Kidney (tissue), 14 donors: ENCODE data around the gene ZFAND3. TPM values are rescaled to one million over a fixed set of nuclear protein-coding genes. Genes with fewer than 3 reads are reported as not detected.

Experiments used
- DNase-seq, 5 donors: peaks; one replicate each; pipeline ENCODE4 v3.0.0-alpha.2; 2013 to 2020
- FAIRE-seq: peaks from 2 replicates; lab custom pipeline; 2012; peaks lifted over from hg19 to GRCh38; lab: Jason Lieb, UNC
- H3K27ac ChIP-seq, 2 donors: one replicate each; pipeline ENCODE4 v1.7.0; 2013; ENCODE audit warnings: low read depth in 2 of 2, low read length in 2 of 2, inconsistent platforms in 1 of 2
- H3K27me3 ChIP-seq: one replicate; pipeline ENCODE4 v1.7.1; 2013; ENCODE audit warnings: low read length, inconsistent platforms; ENCODE audit not compliant: control insufficient read depth, insufficient read depth
- H3K36me3 ChIP-seq, 3 donors: one replicate each; pipeline versions ENCODE4 v1.7.0 to v1.7.1; 2013; ENCODE audit warnings: low read length in 3 of 3, control low read depth in 1 of 3, inconsistent platforms in 1 of 3; ENCODE audit not compliant: insufficient read depth in 3 of 3, control insufficient read depth in 2 of 3
- H3K4me1 ChIP-seq, 3 donors: one replicate each; pipeline versions ENCODE4 v1.7.0 to v1.7.1; 2013; ENCODE audit warnings: low read length in 3 of 3, inconsistent platforms in 1 of 3, low read depth in 1 of 3; ENCODE audit not compliant: control insufficient read depth in 2 of 3, insufficient read depth in 2 of 3
- H3K4me3 ChIP-seq, 3 donors: one replicate each; pipeline versions ENCODE4 v1.7.0 to v1.8.1; 2013; ENCODE audit warnings: low read length in 3 of 3, control low read depth in 1 of 3, inconsistent platforms in 1 of 3
- H3K9ac ChIP-seq, 3 donors: one replicate each; pipeline versions ENCODE4 v1.7.0 to v1.7.1; 2013; ENCODE audit warnings: low read length in 3 of 3, control low read depth in 1 of 3, inconsistent platforms in 1 of 3
- H3K9me3 ChIP-seq, 3 donors: one replicate each; pipeline versions ENCODE4 v1.7.0 to v1.7.1; 2013; ENCODE audit warnings: low read length in 3 of 3, control low read depth in 1 of 3, inconsistent platforms in 1 of 3; ENCODE audit not compliant: control insufficient read depth in 2 of 3, insufficient read depth in 1 of 3
- CTCF ChIP-seq: IDR thresholded peaks from 3 replicates; pipeline ENCODE4 v1.5.1; 2012; ENCODE audit warnings: mild to moderate bottlenecking, moderate library complexity, borderline replicate concordance; ENCODE audit not compliant: insufficient read depth; ENCODE audit errors: extremely low read depth
- intact Hi-C: fragments of 100-400 bp; cut with DNase I; formaldehyde crosslinking; loops from one replicate; pipeline ENCODE4 v1.11.1; 2022
- polyA plus RNA-seq: library from polyadenylated mRNA; stranded (reverse); fragments of 350-450 nt; fragmentation: Illumina TruSeq; extraction: RNeasy Lipid Tissue Mini Kit (QIAGEN cat#74804); gene quantifications from one replicate; pipeline ENCODE4 v1.2.3, GENCODE V29; 2014; ENCODE audit warnings: low read depth, low replicate concordance; ENCODE audit not compliant: insufficient read depth
- total RNA-seq: library from RNA; stranded (reverse); fragmentation: NEBNext Ultra II Directional; extraction: Animal tissue kit (Norgen Biotek cat#: 25700); gene quantifications from one replicate; pipeline ENCODE4 v1.2.1, GENCODE V29; 2021
- donor health status: control.
- donor health status: control.
- donor health status: control.
- donor health status: control.
- donor health status: control.
- donor health status: DM: yes; HTN: yes; CAD: no.
- donor health status: Normal renal cell carcinoma (clear cell type).

ZFAND3 gene
- total and polyA plus RNA-seq, 2 donors from 2014 or later = 44.6 to 104 TPM

GRCh38 chr6:38095054-38095453 is 275.5 kb downstream of the ZFAND3 start:
- Histone ChIP-seq H3K4me1 (peaks cover 0 to 5% (median 4%) of the 10 kb centered on the region in 3 donors), H3K9me3 (no peaks in the 10 kb centered on the region), H3K27ac (no peak overlapping the region), H3K36me3 (no peaks in the 10 kb centered on the region), H3K27me3 (no peaks in the 10 kb centered on the region), H3K9ac (no peak overlapping the region), H3K4me3 (no peak overlapping the region)
- TF ChIP-seq CTCF = no peak
- intact Hi-C loops = no loop called here
- DNase-seq (no peak), FAIRE-seq (no peak)

- no peak for TF ChIP-seq CTCF
- no peak for DNase-seq
- Histone ChIP-seq H3K36me3 (no peaks in the 10 kb centered on the region), H3K4me3 (no peak overlapping the region), H3K9ac (no peak overlapping the region), H3K9me3 (no peaks in the 10 kb centered on the region), H3K4me1 (no peaks in the 10 kb centered on the region), H3K27ac (no peak overlapping the region), H3K27me3 (no peaks in the 10 kb centered on the region)
- intact Hi-C loops = no loop called here
- no peak for FAIRE-seq
These were observed 279.7 kb downstream of the ZFAND3 start for GRCh38 chr6:38099221-38099620.

GRCh38 chr6:38100380-38100779 is 280.9 kb downstream of the ZFAND3 start:
- FAIRE-seq (no peak), DNase-seq (no peak)
- intact Hi-C loops = no loop called here
- Histone ChIP-seq H3K4me3 (no peak overlapping the region), H3K9me3 (no peaks in the 10 kb centered on the region), H3K27me3 (no peaks in the 10 kb centered on the region), H3K27ac (no peak overlapping the region), H3K36me3 (no peaks in the 10 kb centered on the region), H3K4me1 (no peaks in the 10 kb centered on the region), H3K9ac (no peak overlapping the region)
- no peak for TF ChIP-seq CTCF

GRCh38 chr6:38103921-38104320 is 284.4 kb downstream of the ZFAND3 start:
- H3K4me1 ChIP-seq = no peaks in the 10 kb centered on the region
- H3K9me3 ChIP-seq = no peaks in the 10 kb centered on the region
- no peaks in the 10 kb centered on the region for H3K36me3 ChIP-seq
- FAIRE-seq (no peak), DNase-seq (no peak)
- no peak overlapping the region for H3K27ac ChIP-seq
- H3K9ac ChIP-seq = no peak overlapping the region
- TF ChIP-seq CTCF = no peak
- no peak overlapping the region for H3K4me3 ChIP-seq
- no peaks in the 10 kb centered on the region for H3K27me3 ChIP-seq
- intact Hi-C loops = no loop called here
